Caco-2 (cell line): ENCODE data around the gene WNT3A. TPM values are rescaled to one million over a fixed set of nuclear protein-coding genes. Genes with fewer than 3 reads are reported as not detected.
A peak's percentile ranks its signal among the peaks of the same experiment; 100 is the strongest.

ENCODE experiments used
- BruUV-seq: library from RNA; stranded (reverse); fragments of 400-500 nt; replicated peaks from 2 replicates; lab custom pipeline; 2021; lab: Mats Ljungman, UMichigan
- CTCF ChIA-PET: fragments of 300-600 bp; sonication (Branson Sonifier 250); formaldehyde crosslinking; loops from one replicate; lab custom pipeline; 2022; ENCODE audit warnings: antibody characterized with exemption; lab: Charles Lee
- POLR2A ChIA-PET: fragments of 300-600 bp; sonication (Branson Sonifier 250); formaldehyde crosslinking; loops from one replicate; lab custom pipeline; 2022; ENCODE audit warnings: antibody characterized with exemption; lab: Charles Lee
- DNase-seq, 2 experiments: peaks; one replicate each; pipeline versions ENCODE4 v3.0.0 to v3.0.0-alpha.2; 2020 to 2022
- H3K27me3 ChIP-seq: replicated peaks from 2 replicates; pipeline ENCODE4 v1.6.0; 2011; ENCODE audit warnings: low read length; ENCODE audit not compliant: control insufficient read depth, insufficient read depth
- H3K36me3 ChIP-seq: 2 replicates; pipeline ENCODE4 v1.5.1; 2011; ENCODE audit warnings: low read length; ENCODE audit not compliant: control insufficient read depth, insufficient read depth
- H3K4me1 ChIP-seq: fragments of 250-450 bp; sonication (Bioruptor Pico); 2 replicates; pipeline ENCODE4 v1.5.1; 2020; ENCODE audit warnings: mild to moderate bottlenecking
- H3K4me3 ChIP-seq: 2 replicates; pipeline ENCODE4 v1.5.1; 2011; ENCODE audit warnings: low read depth, mild to moderate bottlenecking, control low read depth, low read length
- H3K9me3 ChIP-seq: fragments of 250-450 bp; sonication (Bioruptor Pico); 2 replicates; pipeline ENCODE4 v1.5.1; 2020; ENCODE audit warnings: mild to moderate bottlenecking, moderate library complexity
- H3K27ac Mint-ChIP-seq: one replicate; pipeline ENCODE4 v1.8.0; 2022; ENCODE audit warnings: mixed read lengths; ENCODE audit not compliant: unreplicated experiment
- H3K27me3 Mint-ChIP-seq: one replicate; pipeline ENCODE4 v1.8.0; 2022; ENCODE audit warnings: mixed read lengths; ENCODE audit not compliant: insufficient read depth, unreplicated experiment
- H3K36me3 Mint-ChIP-seq: one replicate; pipeline ENCODE4 v1.8.0; 2022; ENCODE audit warnings: mild to moderate bottlenecking, mixed read lengths; ENCODE audit not compliant: insufficient read depth, unreplicated experiment
- H3K4me1 Mint-ChIP-seq: one replicate; pipeline ENCODE4 v1.8.0; 2022; ENCODE audit warnings: low read depth, mixed read lengths; ENCODE audit not compliant: unreplicated experiment
- H3K4me3 Mint-ChIP-seq: one replicate; pipeline ENCODE4 v1.8.0; 2022; ENCODE audit warnings: mild to moderate bottlenecking, moderate library complexity, mixed read lengths; ENCODE audit not compliant: unreplicated experiment
- H3K9me3 Mint-ChIP-seq: one replicate; pipeline ENCODE4 v1.8.0; 2022; ENCODE audit warnings: mixed read lengths; ENCODE audit not compliant: unreplicated experiment
- intact Hi-C: fragments of 100-400 bp; cut with micrococcal nuclease; formaldehyde crosslinking; loops from one replicate; pipeline ENCODE4 v1.10.0; 2022; ENCODE audit not compliant: unreplicated experiment
- total RNA-seq: library from RNA; stranded (reverse); gene quantifications from 2 replicates; pipeline ENCODE4 v1.2.3, GENCODE V29; 2022
- TF ChIP-seq, protein P1 (sequence below), 2 experiments: fragments of 200-600 bp in 1 of 2; IDR thresholded peaks; 1 replicate in 1 of 2; 2 replicates in 1 of 2; pipeline versions ENCODE4 v1.5.1 to v1.8.0; 2011 to 2022; ENCODE audit warnings: antibody characterized with exemption in 1 of 2, control low read depth in 1 of 2, inconsistent platforms in 1 of 2, low read depth in 1 of 2, low read length in 1 of 2, mild to moderate bottlenecking in 1 of 2, moderate library complexity in 1 of 2; ENCODE audit not compliant: insufficient read depth in 1 of 2, severe bottlenecking in 1 of 2, unreplicated experiment in 1 of 2

Gene WNT3A
- total RNA-seq, 1 experiment from 2014 or later: 0.09 TPM

DNA sequence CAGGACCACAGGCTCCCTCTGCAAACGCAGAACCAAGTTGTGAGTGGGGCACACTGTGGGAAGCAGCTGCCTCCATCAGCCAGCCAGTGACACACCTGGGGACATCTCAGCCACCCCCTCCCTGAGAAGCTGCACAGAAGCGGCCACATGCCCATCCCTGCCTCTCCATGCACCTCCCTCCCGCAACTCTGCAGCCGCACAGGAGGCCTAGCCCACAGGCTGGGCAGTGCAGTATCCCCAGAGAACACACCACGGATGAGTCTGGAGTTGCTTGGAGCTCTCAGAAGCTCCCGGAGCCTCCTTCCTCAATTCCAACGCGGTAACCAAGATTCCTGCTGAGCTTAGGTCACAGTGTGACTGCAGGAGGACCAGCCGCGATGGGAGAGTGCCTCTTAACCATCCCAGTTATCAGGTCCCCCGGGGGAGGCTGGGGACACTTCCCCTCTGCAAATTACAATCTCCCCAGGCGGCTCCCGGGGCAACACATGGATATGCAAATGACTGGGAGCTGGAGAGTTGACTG lies 1.2 kb upstream of the WNT3A start:
- POLR2A ChIA-PET: interaction anchor here (0.6 kb wide), 1 partner anchor 308 kb away, joined by 6 read pairs; no protein-coding TSS in a partner anchor
- H3K9me3 ChIP-seq: no peaks in the 10 kb centered on the region
- Mint-ChIP-seq H3K4me1 (no peaks in the 10 kb centered on the region), H3K36me3 (no peaks in the 10 kb centered on the region), H3K27me3 (peaks cover 21% of the 10 kb centered on the region), H3K27ac (no peak overlapping the region), H3K4me3 (no peak overlapping the region), H3K9me3 (no peaks in the 10 kb centered on the region)
- TF ChIP-seq, protein P1, sequence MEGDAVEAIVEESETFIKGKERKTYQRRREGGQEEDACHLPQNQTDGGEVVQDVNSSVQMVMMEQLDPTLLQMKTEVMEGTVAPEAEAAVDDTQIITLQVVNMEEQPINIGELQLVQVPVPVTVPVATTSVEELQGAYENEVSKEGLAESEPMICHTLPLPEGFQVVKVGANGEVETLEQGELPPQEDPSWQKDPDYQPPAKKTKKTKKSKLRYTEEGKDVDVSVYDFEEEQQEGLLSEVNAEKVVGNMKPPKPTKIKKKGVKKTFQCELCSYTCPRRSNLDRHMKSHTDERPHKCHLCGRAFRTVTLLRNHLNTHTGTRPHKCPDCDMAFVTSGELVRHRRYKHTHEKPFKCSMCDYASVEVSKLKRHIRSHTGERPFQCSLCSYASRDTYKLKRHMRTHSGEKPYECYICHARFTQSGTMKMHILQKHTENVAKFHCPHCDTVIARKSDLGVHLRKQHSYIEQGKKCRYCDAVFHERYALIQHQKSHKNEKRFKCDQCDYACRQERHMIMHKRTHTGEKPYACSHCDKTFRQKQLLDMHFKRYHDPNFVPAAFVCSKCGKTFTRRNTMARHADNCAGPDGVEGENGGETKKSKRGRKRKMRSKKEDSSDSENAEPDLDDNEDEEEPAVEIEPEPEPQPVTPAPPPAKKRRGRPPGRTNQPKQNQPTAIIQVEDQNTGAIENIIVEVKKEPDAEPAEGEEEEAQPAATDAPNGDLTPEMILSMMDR (IDR thresholded peaks at IDR 0.05; ENCODE audit: insufficient read depth in 1 of 2, low read depth in 1 of 2, low read length in 1 of 2, severe bottlenecking in 1 of 2, unreplicated experiment in 1 of 2): no peak
- H3K36me3 ChIP-seq: no peaks in the 10 kb centered on the region
- 0 out of 2 replicates have a peak, but pooled peaks cover 4% of the 10 kb centered on the region for H3K4me1 ChIP-seq
- H3K27me3 ChIP-seq: no peaks in the 10 kb centered on the region; the same call in none of the 2 replicates
- no peak for DNase-seq
- no TSS peak for BruUV-seq
- CTCF ChIA-PET: no interaction called here
- H3K4me3 ChIP-seq: no peak overlapping the region
- intact Hi-C loops: no loop called here

GRCh38 chr1:228006034-228006785 lies 588 bp upstream of the WNT3A start:
- no peak for DNase-seq
- TF ChIP-seq, protein P1 (IDR thresholded peaks at IDR 0.05; ENCODE audit: insufficient read depth in 1 of 2, low read depth in 1 of 2, low read length in 1 of 2, severe bottlenecking in 1 of 2, unreplicated experiment in 1 of 2): no peak
- ChIA-PET CTCF (no interaction called here), POLR2A (no interaction called here)
- BruUV-seq: no TSS peak
- H3K36me3 Mint-ChIP-seq: no peaks in the 10 kb centered on the region
- H3K4me1 Mint-ChIP-seq: no peaks in the 10 kb centered on the region
- H3K4me3 ChIP-seq: no peak overlapping the region
- no peak overlapping the region for H3K4me3 Mint-ChIP-seq
- H3K27me3 ChIP-seq: no peaks in the 10 kb centered on the region; the same call in none of the 2 replicates
- H3K27ac Mint-ChIP-seq: no peak overlapping the region
- peaks cover 24% of the 10 kb centered on the region for H3K27me3 Mint-ChIP-seq
- intact Hi-C loops: no loop called here
- H3K9me3 ChIP-seq: no peaks in the 10 kb centered on the region
- 0 out of 2 replicates have a peak, but pooled peaks cover 4% of the 10 kb centered on the region for H3K4me1 ChIP-seq
- no peaks in the 10 kb centered on the region for H3K9me3 Mint-ChIP-seq
- no peaks in the 10 kb centered on the region for H3K36me3 ChIP-seq

- no TSS peak for BruUV-seq
- H3K27me3 Mint-ChIP-seq: peaks cover 28% of the 10 kb centered on the region
- intact Hi-C loops: no loop called here
- 0 out of 2 replicates have a peak, but pooled peaks cover 4% of the 10 kb centered on the region for H3K4me1 ChIP-seq
- H3K36me3 Mint-ChIP-seq: no peaks in the 10 kb centered on the region
- H3K9me3 Mint-ChIP-seq: no peaks in the 10 kb centered on the region
- ChIA-PET CTCF (no interaction called here), POLR2A (no interaction called here)
- TF ChIP-seq, protein P1 (IDR thresholded peaks at IDR 0.05; ENCODE audit: insufficient read depth in 1 of 2, low read depth in 1 of 2, low read length in 1 of 2, severe bottlenecking in 1 of 2, unreplicated experiment in 1 of 2): no peak
- no peaks in the 10 kb centered on the region for H3K4me1 Mint-ChIP-seq
- no peaks in the 10 kb centered on the region for H3K9me3 ChIP-seq
- peak overlapping the region; percentile 14; the same call in 1 of the 2 replicates for H3K4me3 ChIP-seq
- H3K27ac Mint-ChIP-seq: no peak overlapping the region
- H3K4me3 Mint-ChIP-seq: peak overlapping the region; percentile 51
- no peaks in the 10 kb centered on the region; the same call in none of the 2 replicates for H3K27me3 ChIP-seq
- no peaks in the 10 kb centered on the region for H3K36me3 ChIP-seq
- DNase-seq: no peak
Measured at GRCh38 chr1:228007049-228007800, 427 bp downstream of the WNT3A start.
